ENCODE measurements around the gene GATA2. TPM values are rescaled to one million over a fixed set of nuclear protein-coding genes. Genes with fewer than 3 reads are reported as not detected.

The GATA2 gene
- total RNA-seq = 0.09 and 0.28 TPM in 2 replicates

DNA sequence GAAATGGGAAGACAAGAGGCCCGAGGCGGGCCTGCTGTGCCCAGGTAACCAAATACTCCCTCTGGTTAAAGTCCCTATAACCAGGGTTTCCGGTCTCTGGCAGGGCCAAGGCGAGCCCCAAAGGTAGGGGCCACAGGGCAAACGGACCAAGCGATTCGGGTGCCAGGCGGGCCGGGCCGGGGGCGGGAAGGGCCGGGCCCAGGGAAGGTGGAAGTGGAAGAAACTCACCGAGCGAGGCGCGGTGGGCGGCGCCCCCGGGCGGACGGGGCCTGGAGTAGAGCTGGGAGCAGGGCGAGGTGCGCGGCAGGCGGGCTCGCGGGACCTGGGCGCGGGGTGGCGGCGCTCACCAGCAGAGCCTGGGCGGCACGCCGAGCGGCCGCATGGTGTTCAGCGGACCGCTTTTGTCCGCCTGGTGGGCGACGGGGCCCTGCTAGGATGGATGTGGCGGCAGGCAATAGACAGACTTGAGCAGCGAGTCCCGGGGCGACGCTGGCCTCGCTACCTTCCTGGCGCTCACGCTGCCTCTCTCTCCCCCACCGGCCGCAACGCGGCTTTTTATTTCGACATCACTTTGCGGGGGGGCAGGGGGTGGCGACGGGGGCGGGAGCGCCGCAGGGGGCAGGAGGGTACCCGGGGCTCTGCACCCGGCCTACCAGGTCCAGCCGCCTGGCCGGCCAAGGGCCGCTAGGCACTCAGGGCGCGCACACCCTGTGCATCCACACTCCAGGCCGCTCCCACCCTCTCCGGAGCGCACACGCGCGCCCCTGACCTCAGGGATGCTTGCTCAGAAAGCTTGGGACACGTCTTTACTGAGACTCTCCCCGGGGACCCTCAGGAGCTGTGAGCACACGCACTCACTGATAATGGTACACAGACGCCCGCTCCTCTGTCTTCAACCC is at the start of gene GATA2:
Gene GATA2 (minus strand): TSS at position 531 of the 899 bp plus-strand sequence. CDS start 6,170 bp downstream, outside the sequence.
- H3K4me1 Mint-ChIP-seq (ENCODE audit: low read depth) = peaks cover 14% of the 10 kb centered on the region
- peaks cover 62% of the 10 kb centered on the region for H3K27me3 Mint-ChIP-seq (ENCODE audit: low read depth)
- H3K27ac Mint-ChIP-seq = peak within 1 kb of the TSS; percentile 35
- DNase-seq (ENCODE audit: low spot score) = no peak
- H3K4me3 Mint-ChIP-seq (ENCODE audit: low read depth) = no peak within 1 kb of the TSS
- H3K9me3 Mint-ChIP-seq = no peaks in the 10 kb centered on the region
- intact Hi-C loops (cut with micrococcal nuclease) = loop anchor here (5.0 to 10.0 kb wide), 2 partner anchors 112 to 1479 kb away; partner anchors contain the start of gene TRH
- no peaks in the 10 kb centered on the region for H3K36me3 Mint-ChIP-seq (ENCODE audit: low read depth)

DNA sequence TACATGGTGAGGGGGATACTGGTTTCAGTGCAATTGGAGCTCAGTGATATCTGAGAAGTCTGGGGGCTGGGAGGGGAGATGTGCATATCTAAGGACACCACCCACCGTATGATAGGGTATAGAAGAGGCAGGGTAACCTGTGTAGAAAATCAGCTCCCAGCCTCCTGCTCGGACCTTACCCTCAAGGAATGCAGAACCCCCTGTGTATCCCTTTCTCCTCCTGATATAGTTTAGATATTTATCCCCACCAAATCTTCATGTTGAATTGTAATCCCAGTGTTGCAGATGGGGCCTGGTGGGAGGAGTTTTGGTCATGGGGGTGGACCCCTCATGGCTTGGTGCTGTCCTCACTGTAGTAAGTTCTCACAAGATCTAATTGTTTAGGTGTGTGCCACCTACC is 48.2 kb upstream of the GATA2 start:
- Mint-ChIP-seq H3K9me3 (peaks cover 7% of the 10 kb centered on the region), H3K36me3 (ENCODE audit: low read depth) (no peaks in the 10 kb centered on the region), H3K27ac (no peak overlapping the region), H3K27me3 (ENCODE audit: low read depth) (peaks cover 20% of the 10 kb centered on the region), H3K4me3 (ENCODE audit: low read depth) (no peak overlapping the region), H3K4me1 (ENCODE audit: low read depth) (no peaks in the 10 kb centered on the region)
- intact Hi-C loops (cut with micrococcal nuclease) = no loop called here
- no peak for DNase-seq (ENCODE audit: low spot score)

DNA sequence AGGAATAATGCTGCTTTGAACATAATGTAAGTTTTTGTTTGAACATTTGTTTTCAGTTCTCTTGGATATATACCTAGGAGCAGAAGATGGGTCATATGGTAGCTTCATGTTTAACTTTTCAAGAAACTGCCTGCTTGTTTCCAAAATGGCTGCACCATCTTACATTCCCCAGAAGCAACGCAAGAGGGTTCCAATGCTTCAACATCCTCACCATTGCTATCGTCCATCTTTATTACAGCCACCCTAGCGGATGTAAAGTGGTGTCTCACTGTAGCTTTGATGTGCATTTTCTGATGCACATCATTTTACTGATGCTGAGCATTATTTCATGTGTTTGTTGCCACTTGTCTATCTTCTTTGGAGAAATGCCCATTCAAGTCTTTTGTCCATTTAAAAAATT is 46.4 kb upstream of the GATA2 start:
- intact Hi-C loops (cut with micrococcal nuclease) = no loop called here
- Mint-ChIP-seq H3K4me3 (ENCODE audit: low read depth) (no peak overlapping the region), H3K36me3 (ENCODE audit: low read depth) (no peaks in the 10 kb centered on the region)

DNA sequence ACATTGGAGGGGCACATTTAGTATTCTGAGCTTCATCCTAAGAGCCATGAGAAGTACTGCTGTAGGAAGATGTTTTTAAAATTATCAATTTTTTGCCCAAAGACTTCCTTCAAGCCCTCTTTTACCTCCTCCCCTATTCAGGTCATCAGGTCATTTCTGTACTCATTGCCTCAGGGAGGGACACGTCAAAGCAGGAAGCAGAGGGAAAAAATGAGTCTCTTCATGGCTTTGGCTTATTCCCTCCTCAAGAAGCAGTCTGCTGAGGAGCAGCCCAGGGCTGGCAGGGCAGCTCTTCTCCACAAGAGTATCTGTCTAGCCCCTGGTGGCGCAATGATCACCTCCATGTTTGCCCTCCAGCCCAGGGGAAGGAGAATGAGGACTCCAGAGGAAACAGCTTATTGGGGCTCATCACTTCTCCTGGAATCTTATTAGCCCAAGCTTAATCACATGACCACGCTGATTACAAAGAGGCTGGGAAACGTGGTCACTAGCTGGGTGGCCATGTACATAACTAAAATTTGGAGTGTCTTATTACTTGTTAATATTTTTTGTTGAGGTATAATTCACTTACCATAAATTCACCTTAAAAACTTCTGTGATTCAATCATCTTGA is 44.2 kb upstream of the GATA2 start:
- no peak for DNase-seq (ENCODE audit: low spot score)
- H3K4me3 Mint-ChIP-seq (ENCODE audit: low read depth) = no peak overlapping the region
- no peaks in the 10 kb centered on the region for H3K4me1 Mint-ChIP-seq (ENCODE audit: low read depth)
- no peak overlapping the region for H3K27ac Mint-ChIP-seq
- H3K27me3 Mint-ChIP-seq (ENCODE audit: low read depth) = peaks cover 31% of the 10 kb centered on the region
- no peaks in the 10 kb centered on the region for H3K36me3 Mint-ChIP-seq (ENCODE audit: low read depth)
- intact Hi-C loops (cut with micrococcal nuclease) = no loop called here
- H3K9me3 Mint-ChIP-seq = no peaks in the 10 kb centered on the region

More for the DNA sequence above, 46.4 kb upstream of the GATA2 start:
- H3K9me3 Mint-ChIP-seq = peaks cover 7% of the 10 kb centered on the region
- peaks cover 28% of the 10 kb centered on the region for H3K27me3 Mint-ChIP-seq (ENCODE audit: low read depth)
- no peak for DNase-seq (ENCODE audit: low spot score)
- no peak overlapping the region for H3K27ac Mint-ChIP-seq
- H3K4me1 Mint-ChIP-seq (ENCODE audit: low read depth) = no peaks in the 10 kb centered on the region

DNA sequence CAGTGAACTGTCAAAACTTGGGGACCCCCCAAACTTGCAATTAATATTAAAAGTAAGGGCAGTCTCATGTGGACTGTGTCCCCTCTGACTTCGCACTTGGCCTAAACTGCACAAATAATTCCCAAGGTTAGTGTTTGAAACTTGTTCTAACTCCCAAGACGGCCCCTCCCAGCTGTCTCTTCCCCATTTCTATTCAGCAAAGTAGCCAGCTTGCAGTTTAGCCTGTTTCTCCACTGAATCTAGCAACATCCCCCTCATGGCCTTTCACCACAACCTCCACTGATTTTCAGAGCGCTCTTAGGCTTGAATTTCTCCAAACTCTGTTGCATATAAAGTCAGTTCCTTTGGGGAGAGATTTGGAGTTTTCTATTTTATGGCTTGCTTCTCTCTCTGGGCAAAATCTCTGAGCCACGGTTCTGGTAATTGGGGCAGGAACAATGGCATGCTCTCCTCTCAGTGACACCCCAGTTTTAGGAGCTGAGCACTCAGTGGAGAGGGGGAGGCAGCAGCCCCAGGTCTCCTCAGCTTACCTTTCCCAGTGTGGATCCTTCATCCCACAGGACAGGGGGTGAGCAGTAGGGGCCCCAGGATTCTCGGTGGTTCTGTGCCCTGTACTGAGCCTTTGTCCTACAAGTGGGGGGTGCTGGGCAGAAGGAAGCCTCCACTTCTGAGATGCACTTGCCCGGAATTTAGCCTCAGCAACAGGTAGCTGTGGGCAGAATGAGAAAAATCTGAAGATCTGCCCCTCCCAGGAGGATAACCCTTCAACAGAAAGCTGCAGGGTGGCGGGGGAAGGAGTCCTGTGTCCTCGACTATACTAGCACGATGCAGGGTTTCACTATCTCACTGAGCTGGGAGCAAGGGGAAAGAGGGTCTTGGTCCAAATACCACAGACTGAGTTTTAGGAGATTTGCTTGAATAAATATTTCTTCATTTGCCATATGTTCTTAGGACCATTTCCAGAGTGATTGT is 39.3 kb upstream of the GATA2 start:
- intact Hi-C loops (cut with micrococcal nuclease) = no loop called here
- H3K9me3 Mint-ChIP-seq = no peaks in the 10 kb centered on the region
- H3K27me3 Mint-ChIP-seq (ENCODE audit: low read depth) = peaks cover 43% of the 10 kb centered on the region

DNA sequence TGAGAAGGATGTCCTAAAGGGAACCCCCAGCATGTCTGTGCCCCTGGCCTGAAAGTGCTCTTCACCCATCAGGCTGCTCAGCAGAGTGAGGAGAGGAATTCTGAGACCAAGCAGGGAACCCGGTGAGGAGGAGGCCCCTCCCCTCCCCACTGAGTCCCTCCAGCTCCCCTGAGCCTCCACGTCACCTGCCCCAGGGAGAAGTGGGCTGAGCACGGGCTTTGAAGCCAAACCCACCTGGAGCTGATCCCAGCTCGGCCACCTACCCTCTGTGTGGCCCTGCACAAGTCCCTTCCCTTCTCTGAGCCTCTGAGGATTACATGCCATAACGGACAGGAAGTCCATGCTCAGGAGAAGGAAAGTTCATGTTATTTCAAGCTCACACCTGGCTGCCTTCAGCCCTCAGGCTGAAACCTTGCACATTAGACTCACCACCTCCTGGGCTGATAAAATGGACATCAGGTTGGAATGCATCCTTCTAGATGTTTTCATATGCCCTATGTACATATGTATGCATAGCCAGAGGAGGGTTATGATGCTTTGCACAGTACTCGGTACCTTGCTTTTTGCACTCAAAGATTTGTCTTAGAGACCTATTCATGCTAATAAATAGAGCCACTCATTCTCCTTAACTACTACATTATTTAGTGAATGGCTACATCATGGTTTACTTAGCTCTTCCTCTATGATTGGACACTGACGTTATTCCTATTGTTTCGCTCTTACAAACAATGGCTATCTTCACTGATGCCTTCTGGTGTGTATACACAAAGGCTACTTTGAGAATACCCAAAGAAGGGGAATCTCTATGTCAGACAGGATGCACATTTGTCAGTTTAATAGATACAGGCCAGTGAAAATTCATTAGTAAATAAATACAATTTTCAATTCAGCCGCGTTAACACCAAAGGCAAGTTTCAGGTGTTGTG is 31.6 kb upstream of the GATA2 start:
- DNase-seq (ENCODE audit: low spot score) = no peak
- Mint-ChIP-seq H3K4me3 (ENCODE audit: low read depth) (no peak overlapping the region), H3K9me3 (no peaks in the 10 kb centered on the region), H3K27me3 (ENCODE audit: low read depth) (peaks cover 18% of the 10 kb centered on the region), H3K27ac (no peak overlapping the region), H3K4me1 (ENCODE audit: low read depth) (no peaks in the 10 kb centered on the region), H3K36me3 (ENCODE audit: low read depth) (no peaks in the 10 kb centered on the region)
- intact Hi-C loops (cut with micrococcal nuclease) = no loop called here

More for the DNA sequence above, 39.3 kb upstream of the GATA2 start:
- H3K27ac Mint-ChIP-seq = no peak overlapping the region
- no peaks in the 10 kb centered on the region for H3K4me1 Mint-ChIP-seq (ENCODE audit: low read depth)
- H3K36me3 Mint-ChIP-seq (ENCODE audit: low read depth) = no peaks in the 10 kb centered on the region
- DNase-seq (ENCODE audit: low spot score) = no peak
- H3K4me3 Mint-ChIP-seq (ENCODE audit: low read depth) = no peak overlapping the region

GRCh38 chr3:128523591-128523990 is 30.6 kb upstream of the GATA2 start:
- Mint-ChIP-seq H3K27ac (no peak overlapping the region), H3K36me3 (ENCODE audit: low read depth) (no peaks in the 10 kb centered on the region), H3K27me3 (ENCODE audit: low read depth) (peaks cover 18% of the 10 kb centered on the region), H3K4me3 (ENCODE audit: low read depth) (no peak overlapping the region), H3K4me1 (ENCODE audit: low read depth) (no peaks in the 10 kb centered on the region), H3K9me3 (no peaks in the 10 kb centered on the region)
- intact Hi-C loops (cut with micrococcal nuclease) = no loop called here
- DNase-seq (ENCODE audit: low spot score) = no peak

- Mint-ChIP-seq H3K36me3 (ENCODE audit: low read depth) (no peaks in the 10 kb centered on the region), H3K4me3 (ENCODE audit: low read depth) (no peak overlapping the region), H3K9me3 (no peaks in the 10 kb centered on the region), H3K4me1 (ENCODE audit: low read depth) (no peaks in the 10 kb centered on the region), H3K27me3 (ENCODE audit: low read depth) (peaks cover 10% of the 10 kb centered on the region), H3K27ac (no peak overlapping the region)
- intact Hi-C loops (cut with micrococcal nuclease) = no loop called here
- no peak for DNase-seq (ENCODE audit: low spot score)
Measured at GRCh38 chr3:128521715-128522114, 28.7 kb upstream of the GATA2 start.

DNA sequence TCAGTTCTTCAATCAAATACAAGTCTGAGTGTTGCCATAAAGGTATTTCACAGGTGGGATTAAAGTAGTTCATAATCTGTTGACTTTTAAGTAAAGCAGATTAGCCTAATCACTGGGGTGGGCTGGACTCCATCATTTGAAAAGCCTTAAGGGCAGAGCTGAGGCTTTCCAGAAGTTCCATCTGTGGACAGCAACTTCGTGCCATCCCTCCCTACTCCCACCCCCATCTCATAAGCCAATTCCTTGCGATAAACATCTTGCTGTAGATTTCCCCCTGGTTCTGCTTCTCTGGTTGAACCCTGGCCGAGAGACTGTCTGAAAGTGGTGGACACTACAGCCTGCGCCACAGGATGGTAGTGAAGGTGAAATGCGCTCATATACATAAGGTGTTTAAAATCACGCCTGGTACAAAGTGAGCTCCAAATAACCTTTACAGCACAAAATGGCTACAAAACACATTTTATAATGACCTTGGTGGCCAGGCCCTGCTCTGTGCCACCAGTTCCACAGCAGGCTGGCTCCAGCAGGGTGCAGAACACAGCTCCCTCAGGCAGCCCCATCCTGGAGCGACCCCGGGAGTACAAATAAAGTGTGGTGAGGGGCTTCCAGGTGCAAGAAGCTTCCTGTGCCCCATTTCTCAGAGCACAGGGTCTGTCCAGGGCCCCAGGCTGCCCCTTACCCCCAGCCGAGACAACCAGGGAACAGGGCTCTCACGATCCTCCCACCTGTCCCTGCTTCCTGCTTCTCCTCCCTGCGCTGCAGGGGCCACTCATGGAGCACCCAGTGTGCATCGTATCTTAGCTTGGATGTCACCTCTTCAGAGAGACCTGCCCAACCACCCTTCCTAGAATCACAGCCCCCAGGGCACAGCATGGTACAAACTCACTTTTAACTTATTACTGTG is 25.8 kb upstream of the GATA2 start:
- Mint-ChIP-seq H3K27ac (no peak overlapping the region), H3K4me3 (ENCODE audit: low read depth) (no peak overlapping the region), H3K4me1 (ENCODE audit: low read depth) (no peaks in the 10 kb centered on the region), H3K36me3 (ENCODE audit: low read depth) (no peaks in the 10 kb centered on the region), H3K27me3 (ENCODE audit: low read depth) (peaks cover 22% of the 10 kb centered on the region), H3K9me3 (peaks cover 16% of the 10 kb centered on the region)
- DNase-seq (ENCODE audit: low spot score) = no peak
- intact Hi-C loops (cut with micrococcal nuclease) = no loop called here

DNA sequence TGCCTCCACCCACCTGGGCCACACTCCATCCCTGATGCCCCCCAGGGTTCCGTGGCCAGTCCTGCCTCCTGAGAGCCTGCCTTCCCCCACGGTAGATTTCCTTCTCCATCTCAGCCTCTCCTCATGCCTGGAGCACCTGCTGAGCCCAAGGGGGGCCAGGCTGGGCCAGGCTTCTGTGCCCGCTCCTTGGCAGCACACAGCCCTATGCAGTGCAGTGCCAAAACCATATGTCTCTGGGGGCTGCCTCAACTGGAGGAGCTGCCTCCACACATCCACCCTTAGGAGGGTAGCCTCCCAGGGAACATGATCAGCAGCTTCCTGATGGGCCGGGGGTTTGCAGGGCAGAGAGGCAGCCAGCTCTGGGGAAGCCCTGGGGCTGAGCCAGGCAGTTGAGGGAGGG is 24.6 kb upstream of the GATA2 start:
- peaks cover 28% of the 10 kb centered on the region for H3K27me3 Mint-ChIP-seq (ENCODE audit: low read depth)
- intact Hi-C loops (cut with micrococcal nuclease) = no loop called here

DNA sequence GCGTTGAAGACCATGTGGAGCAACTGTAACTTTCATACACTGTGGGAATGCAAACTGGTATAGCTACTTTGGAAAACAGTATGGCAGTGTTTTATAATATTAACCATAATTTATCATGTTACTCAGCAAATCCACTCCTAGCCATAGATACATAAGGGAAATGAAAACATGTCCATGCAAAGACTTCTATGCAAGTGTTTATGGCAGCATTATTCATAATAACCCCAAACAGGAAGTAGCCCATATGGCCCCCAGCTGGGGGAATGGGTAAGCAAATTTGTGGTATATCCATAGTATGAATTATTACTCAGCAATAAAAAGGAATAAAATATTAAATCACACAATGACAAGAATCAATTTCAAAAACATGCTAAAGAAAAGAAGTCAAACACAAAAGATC is 23.0 kb upstream of the GATA2 start:
- DNase-seq (ENCODE audit: low spot score) = no peak
- Mint-ChIP-seq H3K4me1 (ENCODE audit: low read depth) (no peaks in the 10 kb centered on the region), H3K9me3 (peaks cover 21% of the 10 kb centered on the region), H3K27ac (no peak overlapping the region), H3K36me3 (ENCODE audit: low read depth) (no peaks in the 10 kb centered on the region), H3K27me3 (ENCODE audit: low read depth) (peaks cover 28% of the 10 kb centered on the region), H3K4me3 (ENCODE audit: low read depth) (no peak overlapping the region)
- intact Hi-C loops (cut with micrococcal nuclease) = no loop called here

More for the DNA sequence above, 24.6 kb upstream of the GATA2 start:
- Mint-ChIP-seq H3K4me1 (ENCODE audit: low read depth) (no peaks in the 10 kb centered on the region), H3K27ac (no peak overlapping the region), H3K9me3 (peaks cover 21% of the 10 kb centered on the region), H3K36me3 (ENCODE audit: low read depth) (no peaks in the 10 kb centered on the region), H3K4me3 (ENCODE audit: low read depth) (no peak overlapping the region)
- no peak for DNase-seq (ENCODE audit: low spot score)
